K562 (cell line): ENCODE data around the gene XBP1. TPM values are rescaled to one million over a fixed set of nuclear protein-coding genes. Genes with fewer than 3 reads are reported as not detected.

Experiments
- ATAC-seq: fragments of 200-7000 bp; cut with Tn5 transposase; 3 replicates; pipeline ENCODE4 v1.9.1; 2020; ENCODE audit warnings: moderate library complexity
- BruUV-seq: library from RNA; stranded (reverse); fragments of 400-500 nt; replicated peaks from 2 replicates; lab custom pipeline; 2021; lab: Mats Ljungman, UMichigan
- CTCF ChIA-PET: fragments of 300-600 bp; formaldehyde crosslinking; extraction: SDS; loops from one replicate; lab custom pipeline; 2021; ENCODE audit warnings: low intra/inter-chr PET ratio; lab: Yijun Ruan, JAX
- POLR2A ChIA-PET: fragments of 300-600, 350-650 bp; sonication (Branson Sonifier 250); formaldehyde crosslinking; extraction: SDS; loops from one replicate; lab custom pipeline; 2021; ENCODE audit warnings: antibody characterized with exemption, inconsistent platforms; lab: Yijun Ruan, JAX
- DNase-seq, 4 experiments: peaks; one replicate each; pipeline versions ENCODE4 v3.0.0 to v3.0.0-alpha.2; 2011 to 2018; ENCODE audit warnings: low spot score in 3 of 4, mixed read lengths in 3 of 4; ENCODE audit errors: extremely low read depth in 1 of 4
- FAIRE-seq: peaks from 2 replicates; lab custom pipeline; 2011; peaks lifted over from hg19 to GRCh38; lab: Jason Lieb, UNC
- H2AFZ ChIP-seq: 2 replicates; pipeline ENCODE4 v1.6.0; 2011; ENCODE audit warnings: low read depth, low read length, control low read depth, inconsistent platforms
- H3K27ac ChIP-seq: fragments of 200-600 bp; 3 replicates; pipeline ENCODE4 v1.8.0; 2011; ENCODE audit warnings: low read depth, mild to moderate bottlenecking, control low read depth, inconsistent platforms, low read length, moderate library complexity, mixed read lengths; ENCODE audit errors: extremely low read depth
- H3K27me3 ChIP-seq, 2 experiments: fragments of 300-600 bp in 1 of 2; 2 replicates in 1 of 2; 3 replicates in 1 of 2; pipeline versions ENCODE4 v1.6.0 to v1.8.0; 2011; ENCODE audit warnings: inconsistent platforms in 2 of 2, low read length in 2 of 2, mild to moderate bottlenecking in 1 of 2, mixed read lengths in 1 of 2, moderate library complexity in 1 of 2; ENCODE audit not compliant: control insufficient read depth in 2 of 2, insufficient read depth in 2 of 2
- H3K36me3 ChIP-seq: fragments of 300-600 bp; 3 replicates; pipeline ENCODE4 v1.8.0; 2011; ENCODE audit warnings: mild to moderate bottlenecking, low read length, inconsistent platforms; ENCODE audit not compliant: control insufficient read depth, insufficient read depth
- H3K4me1 ChIP-seq, 2 experiments: fragments of 200-600 bp in 1 of 2; replicated peaks in 1 of 2; 2 replicates in 1 of 2; 3 replicates in 1 of 2; pipeline versions ENCODE4 v1.5.1 to v1.8.0; 2011; ENCODE audit warnings: inconsistent platforms in 2 of 2, low read length in 2 of 2, mild to moderate bottlenecking in 1 of 2, mixed read lengths in 1 of 2, moderate library complexity in 1 of 2; ENCODE audit not compliant: control insufficient read depth in 2 of 2, insufficient read depth in 2 of 2
- H3K4me2 ChIP-seq: 2 replicates; pipeline ENCODE4 v1.6.1; 2011; ENCODE audit warnings: low read length, control low read depth, inconsistent platforms, mixed read lengths; ENCODE audit not compliant: insufficient read depth
- H3K4me3 ChIP-seq: fragments of 200-600 bp; sonication (generic), shearing (Covaris generic); 2 replicates; pipeline ENCODE4 v1.5.1; 2016; ENCODE audit warnings: control low read depth, inconsistent platforms
- H3K79me2 ChIP-seq: fragments of 200-600 bp; 3 replicates; pipeline ENCODE4 v1.8.0; 2011; ENCODE audit warnings: low read length, inconsistent platforms; ENCODE audit not compliant: control insufficient read depth, insufficient read depth
- H3K9ac ChIP-seq, 2 experiments: 2 replicates each; pipeline versions ENCODE4 v1.6.0 to v1.6.1; 2011; ENCODE audit warnings: low read depth in 2 of 2, low read length in 2 of 2, control low read depth in 1 of 2, inconsistent platforms in 1 of 2, mild to moderate bottlenecking in 1 of 2, mixed read lengths in 1 of 2; ENCODE audit not compliant: insufficient read depth in 1 of 2
- H3K9me1 ChIP-seq: one replicate; pipeline ENCODE4 v1.6.0; 2011; ENCODE audit warnings: inconsistent platforms, mild to moderate bottlenecking, low read length, moderate library complexity; ENCODE audit not compliant: control insufficient read depth, insufficient read depth
- H3K9me3 ChIP-seq: replicated peaks from 2 replicates; pipeline ENCODE4 v1.5.1; 2011; ENCODE audit warnings: low read depth, low read length, inconsistent platforms; ENCODE audit not compliant: control insufficient read depth, insufficient read depth
- H4K20me1 ChIP-seq: replicated peaks from 2 replicates; pipeline ENCODE4 v1.6.1; 2011; ENCODE audit warnings: low read length, inconsistent platforms, mixed read lengths; ENCODE audit not compliant: control insufficient read depth, insufficient read depth
- CC2D1A ChIP-seq: fragments of 450-650 bp; IDR thresholded peaks from 2 replicates; pipeline ENCODE4 v1.6.1; 2017; ENCODE audit warnings: mild to moderate bottlenecking
- GABPB1 ChIP-seq: sonication (generic); formaldehyde crosslinking; IDR thresholded peaks from 2 replicates; pipeline ENCODE4 v1.8.0; 2022; ENCODE audit warnings: mild to moderate bottlenecking, missing genetic modification reagents
- HDAC6 ChIP-seq: IDR thresholded peaks from 2 replicates; pipeline ENCODE4 v1.6.1; 2012; ENCODE audit warnings: low read depth, mild to moderate bottlenecking, control low read depth, inconsistent platforms, low read length, moderate library complexity
- MAFK ChIP-seq: IDR thresholded peaks from 2 replicates; pipeline ENCODE4 v1.6.1; 2011; ENCODE audit warnings: low read length, improper control_type of control experiment
- MTA3 ChIP-seq: fragments of 450-650 bp; formaldehyde crosslinking; IDR thresholded peaks from 2 replicates; pipeline ENCODE4 v1.6.1; 2017; ENCODE audit warnings: mild to moderate bottlenecking, borderline replicate concordance
- TCFL5 ChIP-seq: fragments of 250-450 bp; sonication (Bioruptor Pico); conservative IDR thresholded peaks from 2 replicates; pipeline ENCODE4 v1.6.1; 2021; ENCODE audit warnings: mild to moderate bottlenecking, moderate library complexity, matching md5 sums
- ZBTB43 ChIP-seq: sonication (generic); formaldehyde crosslinking; IDR thresholded peaks from 2 replicates; pipeline ENCODE4 v1.8.0; 2023; ENCODE audit warnings: mild to moderate bottlenecking, missing genetic modification reagents
- ZFP36 ChIP-seq: fragments of 150-350 bp; IDR thresholded peaks from 2 replicates; pipeline ENCODE4 v1.6.1; 2018; ENCODE audit warnings: low read length, low read depth; ENCODE audit not compliant: partially characterized antibody
- ZNF24 ChIP-seq: fragments of 450-650 bp; IDR thresholded peaks from 2 replicates; pipeline ENCODE4 v1.6.1; 2016
- ZNF696 ChIP-seq: fragments of 250-450 bp; sonication (Bioruptor Pico); conservative IDR thresholded peaks from 2 replicates; pipeline ENCODE4 v1.4.0; 2020; ENCODE audit warnings: mild to moderate bottlenecking, moderate library complexity
- WGBS: fragments of 100-300 bp; shearing (Covaris generic); methylation state at CpG from one replicate; pipeline ENCODE4 v1.1.6; 2016; ENCODE audit warnings: low coverage, mixed read lengths; ENCODE audit not compliant: insufficient coverage; ENCODE audit errors: missing lambda C conversion rate; 5-methylcytosine and 5-hydroxymethylcytosine counted together
- in situ Hi-C: fragments of 300-500 bp; cut with MboI; formaldehyde crosslinking; loops from 4 replicates; pipeline ENCODE4 v1.15.0; 2018; ENCODE audit warnings: inconsistent platforms, mixed read lengths
- intact Hi-C: fragments of 100-400 bp; cut with micrococcal nuclease; formaldehyde crosslinking; loops from 2 replicates; pipeline ENCODE4 v1.14.2; 2022
- polyA plus RNA-seq, 8 experiments: library from polyadenylated mRNA; depleted of rRNA in 4 of 8; stranded (reverse) in 5 of 8; unstranded in 3 of 8; fragments of >200 nt; fragmentation: Nextera tagmentation in 2 of 8; fragmentation: Illumina TruSeq in 1 of 8; extraction: Ambion mirVana in 2 of 8; extraction: Trizol in 1 of 8; gene quantifications; 2 replicates each; pipeline versions ENCODE4 v1.2.1 to v1.2.3, GENCODE V29; 2011 to 2014; ENCODE audit warnings: inconsistent platforms in 1 of 8, missing spikeins in 1 of 8
- total RNA-seq, 7 experiments: library from RNA; depleted of rRNA in 6 of 7; stranded (reverse); fragments of >200 nt in 6 of 7; fragmentation: Illumina TruSeq in 2 of 7; extraction: Trizol in 2 of 7; gene quantifications; 2 replicates each; pipeline versions ENCODE4 v1.2.1 to v1.2.3, GENCODE V29; 2011 to 2021; ENCODE audit warnings: low replicate concordance in 1 of 7

The XBP1 gene
- total and polyA plus RNA-seq, 9 of the 15 experiments (the other 6 are each of a cell fraction or from before 2014, with no cell fraction given): 25.0 to 218 (median 94.6) TPM

GRCh38 chr22:28791124-28791523, 9.2 kb downstream of the XBP1 start:
- WGBS: 60% methylated on average over 4 of the region's 5 CpGs
- Histone ChIP-seq H2AFZ (no peak overlapping the region), H3K9me3 (no peaks in the 10 kb centered on the region), H3K27ac (no peak overlapping the region), H3K4me3 (no peak overlapping the region), H3K4me2 (no peak overlapping the region), H3K79me2 (peaks cover 13% of the 10 kb centered on the region; the same call in 1 of the 3 replicates), H3K4me1 (peaks cover 0 to 5% of the 10 kb centered on the region in 2 experiments; a peak in 2 of 5 replicates), H3K36me3 (peaks cover 37% of the 10 kb centered on the region), H4K20me1 (peaks cover 22% of the 10 kb centered on the region), H3K27me3 (no peaks in the 10 kb centered on the region), H3K9ac (no peak overlapping the region), H3K9me1 (peaks cover 4% of the 10 kb centered on the region)
- no TSS peak for BruUV-seq
- ATAC-seq (no peak), FAIRE-seq (no peak), DNase-seq (no peak)
- intact Hi-C loops (loop anchor here (5.0 kb wide), 1 partner anchor 36 kb away; no protein-coding TSS in a partner anchor), in situ Hi-C loops (no loop called here)
- ChIA-PET POLR2A (interaction anchor here (0.9 to 9.4 kb wide), 2 partner anchors 7 to 19 kb away, joined by 4 to 109 read pairs; partner anchors contain the start of genes CCDC117 and XBP1), CTCF (interaction anchor here (1.0 kb wide), 1 partner anchor 38 kb away, joined by 3 read pairs; no protein-coding TSS in a partner anchor)
- no peak for TF ChIP-seq ZNF24
- TF ChIP-seq HDAC6: no peak
- no peak for TF ChIP-seq MTA3
- TF ChIP-seq MAFK: no peak
- TF ChIP-seq CC2D1A: no peak
- no peak for TF ChIP-seq ZNF696 (CRISPR knock-in tag)
- no peak for TF ChIP-seq ZFP36
- no peak for TF ChIP-seq ZBTB43
- no peak for TF ChIP-seq TCFL5 (CRISPR knock-in tag)
- no peak for TF ChIP-seq GABPB1 (CRISPR knock-in tag)
